CD4-positive, alpha-beta T cell treated with Interferon alpha-2 for 1 hour (primary cell): Measurements from ENCODE around the gene ADCY9.
"Not testable (repeated sequence)": the region's sequence is repeated elsewhere in the genome, so short reads cannot be mapped to it uniquely, and the experiment has no call there.

ENCODE experiments used
- DNase-seq, 2 donors: peaks; one replicate each; pipeline ENCODE4 v3.0.0-alpha.2; 2020 to 2022

ADCY9 gene

DNA sequence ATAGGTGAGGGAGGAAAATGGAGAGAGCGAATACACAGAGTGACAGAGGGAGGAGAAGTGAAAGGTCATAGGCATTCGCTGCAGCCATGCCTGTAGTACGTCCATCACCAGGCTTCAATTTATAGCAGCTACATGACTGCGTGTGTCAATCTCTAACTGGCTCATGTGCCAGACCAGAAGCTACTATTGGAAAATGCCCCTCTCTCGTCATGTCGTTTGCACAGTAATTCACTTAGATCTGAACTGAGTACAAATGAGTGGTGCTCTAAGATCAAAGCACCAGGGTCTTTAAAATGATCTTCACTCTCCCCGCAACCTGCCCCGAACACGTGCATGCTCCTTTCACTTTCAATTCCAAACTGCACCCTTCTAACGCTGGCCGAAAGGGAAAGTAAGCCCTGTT is 51.3 kb downstream of the ADCY9 start:
- DNase-seq: peak in 1 of 2 donors; percentile 69

DNA sequence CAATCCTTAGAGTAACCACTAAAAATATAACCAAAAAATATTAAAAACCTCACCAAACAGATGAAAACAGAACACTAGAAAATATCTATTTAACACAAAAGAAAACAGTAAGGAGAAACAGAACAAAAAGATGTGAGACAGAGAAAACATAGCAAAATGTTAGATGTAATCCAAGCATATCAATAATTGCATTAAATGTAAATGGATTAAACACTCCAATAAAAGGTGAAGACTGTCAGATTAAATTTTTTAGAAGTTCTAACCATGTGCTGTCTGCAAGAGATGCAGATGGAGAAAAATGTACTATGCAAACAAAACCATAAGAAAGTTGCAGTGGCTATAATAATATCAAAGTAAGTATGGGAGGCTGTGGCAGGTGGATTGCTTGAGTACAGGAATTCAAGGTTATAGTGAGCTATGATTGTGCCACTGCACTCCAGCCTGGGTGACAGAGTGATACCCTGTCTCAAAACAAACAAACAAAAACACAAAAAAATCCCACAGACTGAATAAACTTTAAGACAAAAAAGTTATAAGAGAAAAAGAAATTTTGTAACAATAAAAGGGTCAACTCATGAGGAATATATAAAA is 53.9 kb downstream of the ADCY9 start:
- DNase-seq: no peak

DNA sequence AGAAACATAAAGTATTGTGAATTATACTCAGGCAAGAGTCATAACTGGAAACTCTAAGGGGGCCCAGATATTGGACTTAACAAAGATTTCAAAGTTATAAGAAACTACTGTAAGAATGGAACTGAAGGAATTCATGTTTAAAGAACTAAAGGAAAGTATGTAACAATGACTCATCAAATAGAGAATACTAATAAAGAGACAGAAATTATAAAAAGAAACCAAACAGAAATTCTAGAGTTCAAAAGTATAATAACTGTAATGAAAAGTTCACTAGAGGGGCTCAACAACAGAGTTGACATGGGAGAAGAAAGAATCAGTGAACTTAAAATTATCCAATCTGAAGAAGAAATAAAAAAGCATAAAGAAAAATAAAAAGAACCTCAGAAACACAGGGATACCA is 55.4 kb downstream of the ADCY9 start:
- no peak for DNase-seq

DNA sequence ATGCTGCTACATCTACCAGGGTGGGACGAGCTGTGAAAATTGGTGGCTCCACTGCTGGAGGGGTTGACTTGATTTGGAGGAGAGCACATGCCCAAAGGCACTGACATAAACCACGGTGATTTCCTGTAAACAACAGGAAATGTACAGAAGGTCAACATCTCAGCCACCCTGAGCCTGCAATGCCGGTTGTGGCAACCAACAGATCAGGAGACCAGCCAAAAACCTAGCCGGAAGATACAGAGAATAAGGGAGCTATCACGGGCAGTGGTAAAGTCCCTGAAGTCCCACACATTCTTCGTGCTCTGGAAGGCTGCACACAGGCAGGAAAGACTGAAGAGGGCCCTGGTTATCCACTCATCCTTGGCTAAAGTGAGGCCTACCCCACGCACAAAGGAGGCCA is 56.2 kb downstream of the ADCY9 start:
- DNase-seq: peak in 1 of 2 donors; percentile 59

DNA sequence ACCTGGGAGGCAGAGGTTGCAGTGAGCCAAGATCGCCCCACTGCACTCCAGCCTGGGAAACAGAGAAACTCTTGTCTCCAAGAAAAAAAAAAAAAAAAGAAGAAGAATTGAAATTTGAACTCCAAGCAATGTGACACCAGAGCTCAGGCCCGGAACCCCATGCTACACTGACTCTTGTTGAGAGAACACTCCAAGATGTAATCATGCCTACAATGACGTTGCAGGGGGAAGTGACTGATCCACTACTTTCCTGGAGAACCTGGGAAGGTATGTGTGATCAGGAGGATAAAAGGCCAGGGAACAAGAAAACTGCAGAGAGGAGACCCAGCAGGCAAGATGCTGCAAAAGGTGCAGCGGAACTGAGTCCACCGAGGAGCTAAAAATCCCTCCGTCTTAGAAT is 57.9 kb downstream of the ADCY9 start:
- DNase-seq: no peak

DNA sequence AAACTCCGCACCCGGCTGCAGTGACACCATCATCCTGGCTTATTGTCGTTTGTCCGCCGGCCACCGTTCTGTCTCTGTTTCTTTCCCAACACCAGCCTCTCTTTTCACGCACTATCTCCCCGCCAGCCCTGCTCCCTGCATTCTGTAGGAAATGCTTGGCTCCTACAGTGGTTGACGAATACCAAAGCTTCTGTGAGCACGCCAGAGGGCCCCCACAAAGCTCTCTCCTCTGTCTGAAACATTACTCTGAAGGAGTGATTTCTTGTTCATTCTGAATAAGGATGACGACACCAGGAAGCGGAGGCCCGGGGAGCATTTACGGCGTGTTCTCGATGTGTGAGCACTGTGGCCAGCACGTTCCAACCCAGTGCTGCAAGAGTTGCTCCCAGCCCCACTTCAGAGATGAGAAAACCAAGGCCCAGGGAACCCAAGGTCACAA is 58.8 kb downstream of the ADCY9 start:
- DNase-seq: no peak

DNA sequence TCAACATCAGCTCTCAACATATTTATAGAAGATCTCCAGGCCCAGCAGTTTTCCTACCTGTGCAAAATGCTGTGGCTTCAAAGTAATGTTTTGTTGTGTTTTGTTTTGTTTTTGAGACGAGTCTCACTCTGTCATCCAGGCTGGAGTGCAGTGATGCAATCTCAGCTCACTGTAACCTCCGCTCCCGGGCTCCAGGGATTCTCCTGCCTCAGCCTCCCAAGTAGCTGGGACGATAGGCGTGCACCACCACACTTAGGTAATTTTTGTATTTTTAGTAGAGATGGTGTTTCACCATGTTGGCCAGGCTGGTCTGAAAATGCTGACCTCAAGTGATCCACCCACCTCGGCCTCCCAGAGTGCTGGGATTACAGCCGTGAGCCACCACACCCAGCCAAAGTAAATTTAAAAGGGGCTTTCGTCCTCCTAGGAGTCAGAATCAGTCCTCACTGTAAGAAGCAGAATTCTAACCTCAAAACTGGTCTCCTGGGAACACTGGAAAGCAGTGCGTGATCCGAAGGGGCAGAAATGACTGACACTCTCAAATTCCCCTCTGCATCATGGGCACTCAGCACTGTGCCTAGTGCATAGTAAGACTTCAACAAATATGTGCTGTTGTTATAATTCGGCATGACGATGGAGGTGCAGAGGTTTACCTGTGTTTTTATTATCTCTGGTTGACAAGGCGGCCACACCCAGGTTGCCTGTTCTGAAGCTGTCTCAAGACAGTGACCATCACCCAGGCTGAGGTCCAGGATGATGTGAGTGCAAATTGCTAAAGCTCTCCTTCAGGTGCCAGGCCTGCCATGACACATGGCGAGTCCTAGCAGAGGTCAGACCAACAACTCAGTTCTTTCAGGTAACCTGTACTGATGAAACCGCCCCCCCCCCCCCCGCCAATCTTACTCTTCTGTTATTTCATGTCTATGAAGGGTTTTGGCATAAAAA is 59.8 kb downstream of the ADCY9 start:
- DNase-seq: no peak

DNA sequence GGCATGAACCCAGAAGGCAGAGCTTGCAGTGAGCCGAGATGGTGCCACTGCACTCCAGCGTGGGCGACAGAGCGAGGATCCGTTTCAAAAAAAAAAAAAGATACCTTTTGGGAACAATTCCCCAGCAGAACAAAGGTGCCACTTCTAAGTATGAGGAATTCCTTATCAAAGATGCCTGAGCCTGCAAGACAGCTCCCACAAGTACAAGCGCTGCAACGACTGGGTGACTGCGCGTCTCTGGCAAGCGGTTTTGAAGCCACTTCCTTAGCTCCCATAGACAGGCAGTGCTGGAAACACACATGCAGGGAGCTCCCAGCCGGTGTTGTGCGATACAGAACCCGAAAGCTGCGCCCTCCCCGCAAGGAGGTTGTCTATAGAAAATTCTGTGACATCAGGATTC is 60.5 kb downstream of the ADCY9 start:
- DNase-seq: no peak

DNA sequence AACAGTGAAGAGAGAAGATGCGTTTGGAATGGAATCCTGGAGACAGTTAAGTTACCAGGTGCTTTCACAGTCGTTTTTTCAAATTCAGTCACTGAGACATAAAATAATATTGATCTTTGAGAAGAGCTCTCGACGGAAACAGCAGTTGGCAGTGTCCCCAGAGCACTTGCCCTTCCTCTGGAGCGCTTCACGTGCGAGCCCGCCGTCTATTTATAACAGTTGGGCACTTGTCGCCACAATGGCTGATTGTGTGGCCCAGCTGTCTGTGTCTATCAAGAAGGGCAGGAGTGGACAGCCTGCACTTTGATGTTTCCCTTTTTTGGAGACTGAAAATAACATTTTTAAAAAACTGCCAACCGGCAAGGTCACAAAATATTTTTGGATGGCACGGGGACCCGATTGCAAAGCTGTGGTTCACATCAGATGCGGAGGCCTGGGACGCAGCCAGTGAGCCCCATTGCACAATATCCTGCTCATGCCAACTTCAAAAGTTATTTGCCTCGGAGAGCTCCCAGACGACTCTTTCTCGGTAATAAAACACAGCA is 62.9 kb downstream of the ADCY9 start:
- no peak for DNase-seq

DNA sequence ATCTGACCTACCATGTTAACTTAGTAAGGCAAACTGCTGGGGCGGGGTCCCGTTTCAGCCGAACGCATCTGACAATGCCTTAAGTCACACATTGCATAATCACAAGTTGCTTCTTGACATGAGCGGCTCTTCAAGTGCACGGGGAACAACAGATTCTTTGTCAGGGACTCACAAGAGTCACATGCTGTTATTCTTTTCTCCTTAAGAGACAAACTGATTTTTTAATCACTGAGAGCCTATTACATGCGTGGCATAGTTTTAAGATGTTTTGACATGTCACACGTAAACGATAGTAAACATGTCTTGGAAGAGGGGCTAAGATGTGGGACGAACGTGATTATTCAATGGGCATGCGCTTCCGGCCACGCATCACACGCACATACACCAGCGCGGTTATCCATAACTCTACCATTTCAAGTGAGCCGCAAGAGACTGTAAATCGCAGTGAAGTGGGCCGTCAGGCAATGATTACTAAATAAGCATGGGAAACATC is 63.4 kb downstream of the ADCY9 start:
- no peak for DNase-seq

DNA sequence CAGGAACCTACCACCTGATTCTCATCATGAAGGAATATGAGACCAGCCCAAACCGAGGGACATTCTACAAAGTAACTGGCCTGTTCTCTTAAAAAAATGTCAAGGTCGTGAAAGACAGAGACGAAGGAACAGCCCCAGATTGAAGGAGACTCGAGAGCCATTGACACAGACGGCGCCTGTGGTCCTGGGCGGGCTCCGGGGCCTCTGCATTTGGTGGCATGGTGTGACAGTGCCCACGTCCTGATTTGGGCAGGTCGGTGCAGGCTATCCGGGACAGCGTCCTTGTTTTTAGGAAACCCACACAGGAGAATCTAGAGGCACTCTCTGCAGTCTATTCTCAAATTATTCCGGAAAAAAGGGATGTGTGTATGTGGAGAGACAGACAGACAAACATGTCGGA is 64.1 kb downstream of the ADCY9 start:
- DNase-seq: no peak

DNA sequence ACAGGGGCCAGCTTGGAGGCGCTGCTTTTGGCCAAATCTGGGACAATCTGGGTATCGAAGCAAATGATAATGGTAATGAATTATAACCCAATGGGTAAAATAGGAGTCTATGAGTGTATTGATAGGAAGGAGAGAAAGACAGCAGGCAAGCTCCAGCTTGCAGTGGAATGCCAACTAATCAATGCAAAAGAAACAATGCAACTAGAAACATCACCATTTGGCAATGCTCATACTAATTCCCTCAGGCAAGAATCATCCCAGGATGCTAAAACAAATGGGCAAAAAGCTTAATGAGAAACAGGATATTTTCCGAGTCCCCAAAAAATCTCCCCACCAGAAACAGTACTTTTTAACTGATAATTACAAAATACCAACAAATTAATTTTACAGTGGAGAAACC is 64.7 kb downstream of the ADCY9 start:
- no peak for DNase-seq

DNA sequence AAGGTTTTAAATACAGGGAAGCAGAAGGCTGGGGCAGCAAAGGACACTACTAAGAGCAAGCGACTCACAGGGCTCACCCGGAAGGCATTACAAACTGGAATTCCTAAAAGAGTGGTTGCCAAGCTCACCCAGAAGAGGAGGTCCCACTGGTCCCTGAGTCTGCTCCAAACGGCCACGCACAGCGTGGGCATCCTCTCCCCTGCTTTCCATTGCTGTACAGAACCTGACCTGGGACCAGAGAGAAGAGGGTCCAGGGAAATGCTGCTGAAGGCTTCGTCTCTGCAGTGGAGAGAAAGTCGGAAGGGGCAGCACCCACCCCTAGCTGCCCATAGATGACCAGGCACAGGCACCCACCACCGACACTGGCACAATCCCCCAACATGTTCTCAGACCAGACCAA is 67.2 kb downstream of the ADCY9 start:
- DNase-seq: no peak

DNA sequence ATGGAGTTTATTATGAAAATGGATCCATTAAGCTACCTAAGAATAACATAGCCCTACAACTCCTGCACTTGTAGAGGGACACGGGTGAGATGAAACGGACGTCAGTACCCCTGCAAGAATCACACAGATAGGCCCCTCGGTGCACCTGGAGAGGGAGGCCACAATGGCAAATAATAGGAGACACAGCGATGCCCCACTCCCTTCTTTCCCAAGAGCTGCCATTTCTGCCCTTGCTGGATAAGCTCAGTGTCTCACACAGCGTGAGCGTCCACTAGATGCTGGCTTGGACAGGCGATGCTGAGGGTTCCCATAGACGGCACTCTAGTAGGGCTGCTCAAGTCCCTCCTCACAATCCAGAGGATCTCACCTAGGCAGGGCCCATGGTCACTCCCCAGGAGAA is 67.8 kb downstream of the ADCY9 start:
- no peak for DNase-seq

DNA sequence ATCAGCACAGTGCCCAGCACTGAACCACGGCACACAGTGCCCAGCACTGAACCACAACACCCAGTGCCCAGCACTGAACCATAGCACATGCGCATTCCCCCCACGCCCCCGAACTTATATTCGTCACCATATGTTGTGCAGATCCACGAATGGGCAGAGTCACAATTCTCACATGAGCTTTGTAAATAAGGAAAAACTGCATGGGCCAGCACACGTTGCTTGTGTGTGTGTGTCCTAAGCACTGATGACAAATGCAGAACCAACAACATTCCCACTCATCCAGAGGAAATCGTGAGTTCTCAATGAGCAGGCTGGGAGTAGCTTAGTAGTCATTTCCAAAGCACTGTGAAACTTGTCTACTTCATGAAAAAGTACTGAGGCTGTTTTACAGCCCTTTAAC is 70.0 kb downstream of the ADCY9 start:
- no peak for DNase-seq

DNA sequence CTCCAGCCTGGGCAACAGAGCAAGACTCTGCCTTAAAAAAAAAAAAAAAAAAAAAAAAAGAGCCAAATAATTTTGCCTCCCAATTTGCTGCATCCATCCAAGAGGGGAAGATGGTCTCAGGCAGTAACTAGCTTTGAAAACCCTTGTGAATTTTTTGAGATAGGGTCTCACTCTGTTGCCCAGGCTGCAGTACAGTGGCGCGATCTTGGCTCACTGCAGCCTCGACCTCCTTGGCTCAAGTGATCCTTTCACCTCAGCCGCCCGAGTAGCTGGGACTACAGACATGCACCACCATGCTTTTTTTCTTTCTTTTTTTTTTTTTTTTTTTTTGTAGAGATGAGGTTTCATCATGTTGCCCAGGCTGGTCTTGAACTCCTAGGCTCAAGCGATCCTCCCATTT is 70.7 kb downstream of the ADCY9 start:
- DNase-seq: not testable (repeated sequence)

DNA sequence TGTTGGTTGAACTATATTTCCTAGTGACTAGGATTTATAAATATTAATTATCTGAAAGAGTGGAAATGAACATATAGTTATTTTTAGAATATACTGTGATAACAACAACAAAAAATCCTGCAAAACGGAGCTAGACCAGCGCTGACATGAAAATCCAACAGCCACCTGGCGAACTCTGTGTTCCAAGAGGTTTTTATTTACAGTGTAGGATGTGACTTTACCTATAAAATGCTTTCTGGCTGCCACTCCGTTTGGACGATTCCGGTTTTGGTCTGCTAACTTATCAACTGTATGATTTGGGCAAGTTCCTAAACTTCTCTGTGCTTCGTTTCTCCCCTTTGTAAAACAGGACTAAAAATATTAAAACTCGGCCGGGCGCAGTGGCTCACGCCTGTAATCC is 73.7 kb downstream of the ADCY9 start:
- DNase-seq: no peak

DNA sequence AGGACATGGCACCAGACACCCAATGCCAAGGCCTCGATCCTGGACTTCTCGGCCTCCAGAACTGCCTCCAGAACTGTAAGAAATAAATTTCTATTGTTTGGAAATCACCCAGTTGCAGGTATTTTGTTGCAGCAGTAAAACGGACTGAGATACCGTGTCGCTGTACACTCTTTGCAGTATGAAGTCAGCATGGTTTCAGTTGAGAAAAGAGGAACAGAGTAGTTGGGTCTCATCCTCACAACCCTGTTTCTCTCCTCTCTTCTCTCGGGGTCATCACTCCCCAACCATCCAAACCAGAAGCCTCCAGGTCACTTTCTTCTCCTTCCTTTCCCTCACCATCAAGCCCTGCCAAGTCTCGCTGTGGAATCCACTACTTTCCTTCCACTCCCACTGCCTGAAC is 77.8 kb downstream of the ADCY9 start:
- DNase-seq: no peak

DNA sequence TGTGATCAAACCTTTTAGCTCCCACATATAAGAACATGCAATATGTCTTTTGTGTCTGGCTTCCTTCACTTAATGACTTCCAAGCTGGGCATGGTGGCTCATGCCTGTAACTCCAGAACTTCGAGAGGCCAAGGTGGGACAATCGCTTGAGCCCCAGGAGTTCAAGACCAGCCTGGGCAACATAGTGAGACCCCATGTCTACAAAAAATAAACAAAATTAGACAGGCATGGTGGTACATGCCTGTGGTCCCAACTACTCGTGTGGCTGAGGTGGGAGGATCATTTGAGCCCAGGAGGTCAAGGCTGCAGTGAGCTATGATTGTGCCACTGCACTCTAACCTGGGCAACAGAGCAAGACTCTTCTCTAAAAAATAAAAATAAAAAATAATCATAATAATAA is 79.3 kb downstream of the ADCY9 start:
- not testable (repeated sequence) for DNase-seq

DNA sequence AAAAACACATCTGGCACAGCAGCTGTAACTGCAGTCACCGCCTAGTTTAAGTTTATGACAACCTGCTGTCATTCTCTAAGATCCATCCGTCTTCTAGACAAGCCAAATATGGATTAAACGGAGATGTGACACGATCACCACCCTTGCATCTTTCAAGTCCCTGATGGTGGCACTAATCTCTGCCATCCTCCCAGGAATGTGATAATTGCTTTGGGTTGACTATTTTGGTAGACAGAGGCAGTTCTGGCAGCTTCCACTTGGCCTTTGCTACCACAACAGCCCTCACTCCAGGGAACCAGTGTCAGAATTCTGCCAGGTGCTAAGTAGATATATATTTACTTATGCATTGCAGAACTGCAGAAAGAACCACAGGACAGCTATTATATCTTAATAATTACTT is 81.3 kb downstream of the ADCY9 start:
- no peak for DNase-seq

DNA sequence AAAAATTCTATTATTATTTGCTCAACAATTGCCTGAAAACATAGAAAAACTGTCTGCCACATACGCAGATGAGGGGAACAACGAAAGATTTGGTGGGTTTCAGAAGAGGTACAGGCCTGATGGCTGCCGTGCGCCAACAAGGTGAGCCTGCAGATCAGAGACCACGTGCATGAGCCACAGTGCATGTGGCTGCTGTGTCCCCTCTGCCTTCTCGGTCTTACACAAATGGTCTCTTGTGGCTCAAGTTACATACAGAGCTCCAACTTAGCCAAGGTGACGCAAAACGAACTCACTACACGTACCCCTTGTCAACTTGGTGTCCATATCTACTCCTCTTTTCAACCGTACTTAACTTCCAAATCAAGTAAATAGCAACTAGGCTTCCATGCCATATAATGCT is 82.3 kb downstream of the ADCY9 start:
- no peak for DNase-seq

DNA sequence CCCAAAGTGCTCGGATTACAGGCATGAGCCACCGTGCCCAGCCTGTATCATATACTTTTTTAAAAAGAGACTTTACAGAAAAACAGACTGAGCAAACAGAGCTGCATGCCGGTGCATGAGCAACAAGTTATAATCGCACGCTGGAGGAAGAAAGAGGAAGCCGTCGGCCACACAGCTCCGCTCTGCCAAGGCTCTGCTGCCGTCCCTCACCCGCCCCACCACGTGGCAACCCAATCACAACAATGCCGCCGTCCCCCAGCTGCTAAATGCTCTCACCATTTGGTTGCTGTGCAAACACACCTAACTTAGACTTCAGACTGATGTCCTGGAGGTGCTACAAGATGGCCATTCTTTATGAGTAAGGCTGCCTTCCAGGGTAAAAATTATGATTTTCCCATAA is 83.5 kb downstream of the ADCY9 start:
- peak; percentile 22 to 31 for DNase-seq

DNA sequence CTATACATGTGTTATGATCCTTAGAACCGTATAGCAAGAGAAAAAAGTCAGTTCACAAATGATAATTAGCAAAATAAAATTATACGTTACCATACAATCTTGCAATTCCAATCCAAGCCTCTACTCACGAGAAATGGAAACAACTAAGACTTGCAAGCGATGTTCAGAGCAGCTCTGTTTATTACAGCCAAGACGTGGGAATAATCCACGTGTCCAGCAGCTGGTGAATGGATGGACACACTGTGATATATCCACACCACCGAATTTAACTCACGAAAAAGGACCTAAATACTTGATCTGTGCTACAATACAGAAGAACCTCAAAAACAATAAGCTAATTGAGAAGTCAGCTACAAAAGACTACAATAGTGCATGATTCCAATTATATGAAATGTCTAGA is 88.1 kb downstream of the ADCY9 start:
- no peak for DNase-seq

DNA sequence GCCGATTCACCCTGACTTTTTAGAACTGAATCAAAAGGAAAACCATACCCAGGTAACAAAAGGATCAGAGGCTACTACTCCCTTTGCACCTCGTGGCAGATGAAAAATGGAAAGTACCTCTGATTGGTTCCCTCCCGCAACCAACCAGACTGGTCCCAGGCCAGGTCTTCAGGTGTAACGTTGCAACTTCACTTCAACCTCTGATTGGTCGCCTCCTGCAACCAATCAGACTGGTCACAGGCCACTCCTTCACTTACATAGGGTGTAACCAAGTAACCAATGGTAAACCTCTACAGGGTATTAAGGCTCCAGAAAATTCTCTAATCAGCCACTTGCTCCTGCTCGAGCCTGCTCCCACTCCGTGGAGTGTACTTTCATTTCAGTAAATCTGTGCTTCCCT is 89.4 kb downstream of the ADCY9 start:
- DNase-seq: no peak
